ENCODE measurements around the gene ABCC8. TPM values are rescaled to one million over a fixed set of nuclear protein-coding genes. Genes with fewer than 3 reads are reported as not detected.

Gene ABCC8
- total and polyA plus RNA-seq, 2 donors from 2014 or later, result 1.3 to 3.2 TPM

GRCh38 chr11:17504330-17505107 lies 27.9 kb upstream of the ABCC8 start:
- DNase-seq (peak; percentile 77 to 91 (median 83)), FAIRE-seq (no peak)
- Histone ChIP-seq H3K4me1 (ENCODE audit: control insufficient read depth in 2 of 3, insufficient read depth in 2 of 3, low read depth in 1 of 3, low read length in 3 of 3) (peaks cover 0 to 9% (median 0%) of the 10 kb centered on the region in 3 donors), H3K36me3 (ENCODE audit: control insufficient read depth in 2 of 3, insufficient read depth in 3 of 3, low read length in 3 of 3) (no peaks in the 10 kb centered on the region), H3K27me3 (ENCODE audit: control insufficient read depth, insufficient read depth, low read length) (no peaks in the 10 kb centered on the region), H3K9ac (ENCODE audit: low read length in 3 of 3) (no peak overlapping the region), H3K9me3 (ENCODE audit: control insufficient read depth in 2 of 3, insufficient read depth in 1 of 3, low read length in 3 of 3) (no peaks in the 10 kb centered on the region), H3K4me3 (ENCODE audit: low read length in 3 of 3) (no peak overlapping the region), H3K27ac (ENCODE audit: low read depth in 2 of 2, low read length in 2 of 2) (no peak overlapping the region)
- intact Hi-C loops (cut with DNase I), result loop anchor here (5.0 kb wide), 1 partner anchor 122 kb away; no protein-coding TSS in a partner anchor
- peak; percentile 87 for TF ChIP-seq CTCF (IDR thresholded peaks at IDR 0.05; ENCODE audit: borderline replicate concordance, extremely low read depth, insufficient read depth)

- Histone ChIP-seq H3K27ac (ENCODE audit: low read depth in 2 of 2, low read length in 2 of 2) (no peak overlapping the region), H3K27me3 (ENCODE audit: control insufficient read depth, insufficient read depth, low read length) (no peaks in the 10 kb centered on the region), H3K9me3 (ENCODE audit: control insufficient read depth in 2 of 3, insufficient read depth in 1 of 3, low read length in 3 of 3) (no peaks in the 10 kb centered on the region), H3K9ac (ENCODE audit: low read length in 3 of 3) (no peak overlapping the region), H3K4me3 (ENCODE audit: low read length in 3 of 3) (no peak overlapping the region), H3K4me1 (ENCODE audit: control insufficient read depth in 2 of 3, insufficient read depth in 2 of 3, low read depth in 1 of 3, low read length in 3 of 3) (peaks cover 0 to 2% (median 0%) of the 10 kb centered on the region in 3 donors), H3K36me3 (ENCODE audit: control insufficient read depth in 2 of 3, insufficient read depth in 3 of 3, low read length in 3 of 3) (no peaks in the 10 kb centered on the region)
- intact Hi-C loops (cut with DNase I), result loop anchor here (5.0 kb wide), 1 partner anchor 120 kb away; no protein-coding TSS in a partner anchor
- no peak for TF ChIP-seq CTCF (IDR thresholded peaks at IDR 0.05; ENCODE audit: borderline replicate concordance, extremely low read depth, insufficient read depth)
- DNase-seq (peak in 1 of 5 donors; percentile 71), FAIRE-seq (no peak)
These were observed 26.0 kb upstream of the ABCC8 start for GRCh38 chr11:17502630-17503029.

GRCh38 chr11:17500673-17501072 lies 24.0 kb upstream of the ABCC8 start:
- Histone ChIP-seq H3K9ac (ENCODE audit: low read length in 3 of 3) (no peak overlapping the region), H3K4me3 (ENCODE audit: low read length in 3 of 3) (no peak overlapping the region), H3K36me3 (ENCODE audit: control insufficient read depth in 2 of 3, insufficient read depth in 3 of 3, low read length in 3 of 3) (no peaks in the 10 kb centered on the region), H3K4me1 (ENCODE audit: control insufficient read depth in 2 of 3, insufficient read depth in 2 of 3, low read depth in 1 of 3, low read length in 3 of 3) (peaks cover 0 to 2% (median 0%) of the 10 kb centered on the region in 3 donors), H3K9me3 (ENCODE audit: control insufficient read depth in 2 of 3, insufficient read depth in 1 of 3, low read length in 3 of 3) (no peaks in the 10 kb centered on the region), H3K27me3 (ENCODE audit: control insufficient read depth, insufficient read depth, low read length) (no peaks in the 10 kb centered on the region), H3K27ac (ENCODE audit: low read depth in 2 of 2, low read length in 2 of 2) (no peak overlapping the region)
- FAIRE-seq (no peak), DNase-seq (peak in 1 of 5 donors; percentile 65)
- TF ChIP-seq CTCF (IDR thresholded peaks at IDR 0.05; ENCODE audit: borderline replicate concordance, extremely low read depth, insufficient read depth), result no peak
- intact Hi-C loops (cut with DNase I), result loop anchor here (5.0 kb wide), 1 partner anchor 118 kb away; no protein-coding TSS in a partner anchor

All from kidney (tissue), 14 donors.